Right ventricle myocardium superior (tissue), 1 donor: ENCODE results near the gene OR10A5. TPM values are rescaled to one million over a fixed set of nuclear protein-coding genes. Genes with fewer than 3 reads are reported as not detected.
"Not testable (repeated sequence)": the region's sequence is repeated elsewhere in the genome, so short reads cannot be mapped to it uniquely, and the experiment has no call there.

ENCODE experiments used
- ATAC-seq: fragments of 200-7000 bp; cut with Tn5 transposase; one replicate; pipeline ENCODE4 v1.9.1; 2020; ENCODE audit warnings: mild to moderate bottlenecking; ENCODE audit not compliant: poor library complexity
- DNase-seq: peaks from one replicate; pipeline ENCODE4 v3.0.0-alpha.2; 2020
- intact Hi-C: fragments of 100-400 bp; cut with DNase I; formaldehyde crosslinking; loops from one replicate; pipeline ENCODE4 v1.11.2; 2022
- total RNA-seq: library from RNA; stranded (reverse); fragmentation: NEBNext Ultra II Directional; extraction: Animal tissue kit (Norgen Biotek cat#: 25700); gene quantifications from one replicate; pipeline ENCODE4 v1.2.1, GENCODE V29; 2021
- donor health status: DM: no; HTN: yes; CAD: no; lungs with severe emphysema.

Gene OR10A5
- total RNA-seq, 1 donor from 2014 or later, result not detected

GRCh38 chr11:6862961-6863360, 17.5 kb downstream of the OR10A5 start, which contains the start of gene OR10A2:
TSS of gene OR10A2 (plus strand) at chr11:6863057. CDS start at chr11:6869755, 6,698 bp downstream.
- DNase-seq (no peak), ATAC-seq (peak; percentile 45)
- intact Hi-C loops, result no loop called here

- intact Hi-C loops, result no loop called here
- DNase-seq (no peak), ATAC-seq (no peak)
Observed at GRCh38 chr11:6864438-6864837, 19.0 kb downstream of the OR10A5 start.

- ATAC-seq, result no peak
- DNase-seq, result no peak
- intact Hi-C loops, result no loop called here
Observed at GRCh38 chr11:6871278-6871677, 25.8 kb downstream of the OR10A5 start.

GRCh38 chr11:6875761-6876160, 30.3 kb downstream of the OR10A5 start:
- intact Hi-C loops, result no loop called here
- no peak for DNase-seq
- no peak for ATAC-seq

- no peak for ATAC-seq
- DNase-seq, result no peak
- intact Hi-C loops, result no loop called here
Observed at GRCh38 chr11:6876325-6876724, 30.8 kb downstream of the OR10A5 start, which contains the start of gene OR10A4. TSS of gene OR10A4 (plus strand) at chr11:6876625. CDS start at chr11:6876648, 23 bp downstream.

- DNase-seq (no peak), ATAC-seq (no peak)
- intact Hi-C loops, result no loop called here
Observed at GRCh38 chr11:6876914-6877313, 31.4 kb downstream of the OR10A5 start.

- no peak for ATAC-seq
- no peak for DNase-seq
Observed at GRCh38 chr11:6882751-6883150, 37.3 kb downstream of the OR10A5 start.

GRCh38 chr11:6887711-6888110, 42.2 kb downstream of the OR10A5 start:
- intact Hi-C loops, ATAC-seq, DNase-seq: not testable (repeated sequence)

More at GRCh38 chr11:6882751-6883150, 37.3 kb downstream of the OR10A5 start:
- intact Hi-C loops, result no loop called here

GRCh38 chr11:6888830-6889229, 43.3 kb downstream of the OR10A5 start:
- no peak for DNase-seq
- no peak for ATAC-seq
- intact Hi-C loops, result no loop called here

- DNase-seq, result no peak
- intact Hi-C loops, result no loop called here
- ATAC-seq, result no peak
Observed at GRCh38 chr11:6889835-6890234, 44.4 kb downstream of the OR10A5 start.

- DNase-seq (no peak), ATAC-seq (no peak)
- intact Hi-C loops, result no loop called here
Observed at GRCh38 chr11:6892400-6892799, 46.9 kb downstream of the OR10A5 start, which contains the start of gene OR2D2. TSS of gene OR2D2 (minus strand) at chr11:6892500. CDS start at chr11:6892500, 0 bp downstream.

GRCh38 chr11:6894097-6894496, 48.6 kb downstream of the OR10A5 start:
- no peak for DNase-seq
- intact Hi-C loops, result no loop called here
- no peak for ATAC-seq

GRCh38 chr11:6895010-6895409, 49.5 kb downstream of the OR10A5 start:
- ATAC-seq, result no peak
- no peak for DNase-seq
- intact Hi-C loops, result no loop called here

Other genes starting within 250 kb of the OR10A5 start
- 19.8 TPM for gene RRP8, start 242.1 kb upstream of the OR10A5 start, total RNA-seq
- gene ILK, start 241.9 kb upstream of the OR10A5 start, total RNA-seq, result 191 TPM
- gene TAF10, start 233.5 kb upstream of the OR10A5 start, total RNA-seq, result 83.6 TPM
- gene TPP1, start 226.3 kb upstream of the OR10A5 start, total RNA-seq, result 71.5 TPM
- 9.6 TPM for gene DCHS1, start 189.9 kb upstream of the OR10A5 start, total RNA-seq
- 46.5 TPM for gene MRPL17, start 162.3 kb upstream of the OR10A5 start, total RNA-seq
- gene OR2AG2, start 73.7 kb upstream of the OR10A5 start, total RNA-seq, result not detected
- not detected for gene OR2AG1, start 62.7 kb upstream of the OR10A5 start, total RNA-seq
- not detected for gene OR6A2, start 46.0 kb upstream of the OR10A5 start, total RNA-seq
- not detected for gene OR10A2, start 17.4 kb downstream of the OR10A5 start, total RNA-seq
- not detected for gene OR10A4, start 30.9 kb downstream of the OR10A5 start, total RNA-seq
- gene OR2D2, start 46.8 kb downstream of the OR10A5 start, total RNA-seq, result not detected
- not detected for gene OR2D3, start 75.3 kb downstream of the OR10A5 start, total RNA-seq
- gene ZNF215, start 80.7 kb downstream of the OR10A5 start, total RNA-seq, result 0.22 TPM
- 1.9 TPM for gene ZNF214, start 174.7 kb downstream of the OR10A5 start, total RNA-seq
- gene NLRP14, start 174.8 kb downstream of the OR10A5 start, total RNA-seq, result not detected
- not detected for gene RBMXL2, start 243.3 kb downstream of the OR10A5 start, total RNA-seq